Mesodermal cell (in vitro differentiated cells): ENCODE data around the gene BICD1.

Source experiments
- H3K27ac ChIP-seq: 2 replicates; pipeline ENCODE4 v1.7.0; 2013; ENCODE audit warnings: mild to moderate bottlenecking, low read depth, low read length, moderate library complexity; ENCODE audit not compliant: severe bottlenecking
- H3K36me3 ChIP-seq: 2 replicates; pipeline ENCODE4 v1.7.1; 2013; ENCODE audit warnings: mild to moderate bottlenecking, low read length, moderate library complexity; ENCODE audit not compliant: control insufficient read depth, insufficient read depth
- H3K4me1 ChIP-seq: one replicate; pipeline ENCODE4 v1.7.1; 2013; ENCODE audit warnings: mild to moderate bottlenecking, low read length; ENCODE audit not compliant: insufficient read depth, control insufficient read depth, poor library complexity, severe bottlenecking
- H3K4me3 ChIP-seq: 2 replicates; pipeline ENCODE4 v1.7.0; 2013; ENCODE audit warnings: low read length, control low read depth, mild to moderate bottlenecking; ENCODE audit not compliant: insufficient read depth, poor library complexity, severe bottlenecking; ENCODE audit errors: extremely low read depth
- H3K9me3 ChIP-seq: 2 replicates; pipeline ENCODE4 v1.7.1; 2013; ENCODE audit warnings: mild to moderate bottlenecking, low read length, moderate library complexity; ENCODE audit not compliant: control insufficient read depth
- WGBS, 2 experiments: methylation state at CpG; one replicate each; pipeline ENCODE4 v1.1.5; 2013; ENCODE audit warnings: missing lambda C conversion rate in 2 of 2; ENCODE audit not compliant: insufficient coverage in 2 of 2; 5-methylcytosine and 5-hydroxymethylcytosine counted together

Gene BICD1

DNA sequence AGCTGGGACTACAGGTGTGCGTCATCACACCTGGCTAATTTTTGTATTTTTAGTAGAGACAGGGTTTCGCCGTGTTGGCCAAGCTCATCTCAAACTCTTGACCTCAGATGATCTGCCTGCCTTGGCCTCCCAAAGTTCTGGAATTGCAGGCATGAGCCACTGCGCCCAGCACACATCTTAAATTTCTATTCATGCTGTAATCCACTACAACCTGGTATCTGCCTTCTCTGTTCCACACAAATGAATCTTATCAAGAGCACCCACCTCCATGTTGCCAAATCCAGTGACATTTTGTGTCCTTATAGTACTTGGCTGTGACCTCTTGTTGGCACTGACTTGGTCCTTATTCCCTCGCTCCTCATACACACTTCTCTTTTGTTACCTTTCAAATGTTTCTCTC, 5.8 kb upstream of the BICD1 start:
- Histone ChIP-seq H3K27ac (no peak overlapping the region), H3K36me3 (no peaks in the 10 kb centered on the region), H3K4me3 (no peak overlapping the region), H3K4me1 (no peaks in the 10 kb centered on the region), H3K9me3 (no peaks in the 10 kb centered on the region)
- 87 to 88% methylated on average over 2 to 5 of the region's 5 CpGs for WGBS, 2 experiments

GRCh38 chr12:32102234-32102633, 4.4 kb upstream of the BICD1 start:
- Histone ChIP-seq H3K36me3 (no peaks in the 10 kb centered on the region), H3K4me1 (no peaks in the 10 kb centered on the region), H3K4me3 (no peak overlapping the region), H3K27ac (no peak overlapping the region), H3K9me3 (no peaks in the 10 kb centered on the region)
- WGBS, 2 experiments, result 84 to 89% methylated on average over 3 of the region's 3 CpGs

DNA sequence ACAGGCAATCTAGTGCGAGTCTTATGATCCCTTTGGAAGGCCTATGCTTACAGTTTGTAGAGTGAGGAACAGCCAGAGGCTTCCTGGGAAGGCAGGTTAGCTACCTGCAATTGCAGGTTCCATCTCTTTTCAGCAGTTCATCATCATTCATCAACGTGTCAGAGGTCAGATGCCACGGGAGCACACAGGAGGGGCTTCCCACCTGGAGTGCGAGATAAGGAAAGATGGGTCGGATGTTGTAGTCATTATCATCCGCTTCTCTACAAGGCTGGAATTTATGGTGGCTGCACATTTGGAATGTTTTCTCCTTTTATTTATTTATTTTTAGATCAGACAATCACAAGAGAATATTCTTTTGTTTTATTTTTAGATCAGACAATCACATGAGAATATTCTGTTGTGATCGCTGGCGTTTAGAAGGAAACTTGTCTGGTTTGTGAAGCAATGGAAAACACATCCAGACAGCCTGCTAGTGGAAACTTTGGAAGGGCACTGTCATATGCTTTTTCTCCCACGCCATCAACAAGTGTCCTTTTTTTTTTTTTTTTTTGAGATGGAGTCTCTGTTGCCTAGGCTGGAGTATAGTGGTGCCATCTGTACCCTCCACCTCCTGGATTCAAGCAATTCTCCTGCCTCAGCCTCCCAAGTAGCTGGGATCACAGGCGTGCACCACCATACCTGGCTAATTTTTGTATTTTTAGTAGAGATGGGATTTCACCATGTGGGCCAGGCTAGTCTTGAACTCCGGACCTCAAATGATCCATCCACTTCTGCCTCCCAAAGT, 1.9 kb upstream of the BICD1 start:
- Histone ChIP-seq H3K4me1 (no peaks in the 10 kb centered on the region), H3K9me3 (no peaks in the 10 kb centered on the region), H3K4me3 (no peak overlapping the region), H3K27ac (no peak overlapping the region), H3K36me3 (no peaks in the 10 kb centered on the region)
- WGBS, 2 experiments, result 90 to 93% methylated on average over 2 to 3 of the region's 11 CpGs

GRCh38 chr12:32105986-32106516, 596 bp upstream of the BICD1 start:
- Histone ChIP-seq H3K27ac (peak overlapping the region; percentile 88), H3K4me3 (peak overlapping the region; percentile 82), H3K4me1 (no peaks in the 10 kb centered on the region), H3K9me3 (no peaks in the 10 kb centered on the region), H3K36me3 (no peaks in the 10 kb centered on the region)
- 15 to 19% methylated on average over 23 of the region's 24 CpGs for WGBS, 2 experiments

GRCh38 chr12:32107359-32108267, 966 bp downstream of the BICD1 start:
- H3K4me1 ChIP-seq, result no peaks in the 10 kb centered on the region
- WGBS, 2 experiments, result 0 to 4% methylated on average over 7 to 8 of the region's 14 CpGs

DNA sequence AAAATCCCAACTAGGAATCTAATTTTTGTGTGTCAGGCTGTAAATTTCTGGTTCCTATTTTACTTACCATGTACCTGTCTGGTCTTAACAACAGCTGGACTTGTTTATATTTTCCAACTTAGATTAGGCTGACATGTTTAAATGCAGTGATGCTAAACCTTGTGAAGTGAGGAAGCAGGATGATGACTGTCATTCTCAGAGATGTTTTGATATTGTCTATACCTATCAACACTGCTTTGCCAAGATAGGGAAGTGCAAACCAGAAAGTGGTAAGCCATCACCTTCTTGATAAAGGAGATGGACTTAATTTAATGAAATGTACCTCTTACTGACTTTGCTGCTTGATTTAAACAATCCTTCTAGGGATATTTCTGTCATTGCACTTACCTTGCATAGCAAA, 2.1 kb downstream of the BICD1 start:
- Histone ChIP-seq H3K9me3 (no peaks in the 10 kb centered on the region), H3K4me1 (no peaks in the 10 kb centered on the region), H3K36me3 (peaks cover 16% of the 10 kb centered on the region), H3K27ac (no peak overlapping the region), H3K4me3 (peak overlapping the region; percentile 82)

More at GRCh38 chr12:32107359-32108267, 966 bp downstream of the BICD1 start:
- Histone ChIP-seq H3K4me3 (peak overlapping the region; percentile 82), H3K9me3 (no peaks in the 10 kb centered on the region), H3K27ac (peak overlapping the region; percentile 88), H3K36me3 (peaks cover 9% of the 10 kb centered on the region)

GRCh38 chr12:32110417-32110816, 3.8 kb downstream of the BICD1 start:
- H3K4me3 ChIP-seq, result no peak overlapping the region
- peaks cover 16% of the 10 kb centered on the region for H3K36me3 ChIP-seq
- no peak overlapping the region for H3K27ac ChIP-seq
- no CpG with 5 or more reads among the region's 3 CpGs for WGBS, 2 experiments
- peaks cover 2% of the 10 kb centered on the region for H3K4me1 ChIP-seq
- no peaks in the 10 kb centered on the region for H3K9me3 ChIP-seq

GRCh38 chr12:32110942-32111341, 4.3 kb downstream of the BICD1 start:
- Histone ChIP-seq H3K9me3 (no peaks in the 10 kb centered on the region), H3K4me3 (no peak overlapping the region), H3K36me3 (peaks cover 16% of the 10 kb centered on the region), H3K4me1 (peaks cover 8% of the 10 kb centered on the region), H3K27ac (no peak overlapping the region)
- 100% methylated on average over 1 of the region's 2 CpGs for WGBS, 2 experiments

GRCh38 chr12:32115404-32116104, 8.9 kb downstream of the BICD1 start:
- Histone ChIP-seq H3K4me3 (no peak overlapping the region), H3K9me3 (no peaks in the 10 kb centered on the region), H3K4me1 (peaks cover 10% of the 10 kb centered on the region), H3K27ac (no peak overlapping the region), H3K36me3 (peaks cover 24% of the 10 kb centered on the region)
- WGBS, 2 experiments, result 79 to 82% methylated on average over 5 of the region's 6 CpGs

GRCh38 chr12:32116897-32117296, 10.2 kb downstream of the BICD1 start:
- WGBS, 2 experiments, result 93 to 100% methylated on average over 2 of the region's 3 CpGs
- Histone ChIP-seq H3K27ac (no peak overlapping the region), H3K9me3 (no peaks in the 10 kb centered on the region), H3K4me1 (peaks cover 10% of the 10 kb centered on the region), H3K4me3 (no peak overlapping the region), H3K36me3 (peaks cover 22% of the 10 kb centered on the region)
